Stimulated activated CD8-positive, alpha-beta memory T cell treated with anti-CD3 and anti-CD28 coated beads, Interleukin-2, amount 100 ng/mL, for 1 hour (primary cell): Measurements from ENCODE around the gene PSMD9.
"Not testable (repeated sequence)": the region's sequence is repeated elsewhere in the genome, so short reads cannot be mapped to it uniquely, and the experiment has no call there.

Source experiments
- DNase-seq, 2 donors: peaks; one replicate each; pipeline ENCODE4 v3.0.0-alpha.2; 2020; ENCODE audit warnings: low read depth in 2 of 2

Gene PSMD9

GRCh38 chr12:121921066-121921465, 32.5 kb downstream of the PSMD9 start:
- DNase-seq: no peak

GRCh38 chr12:121925358-121925695, 36.7 kb downstream of the PSMD9 start:
- no peak for DNase-seq

- no peak for DNase-seq
Measured at GRCh38 chr12:121926874-121927706, 38.5 kb downstream of the PSMD9 start.

- DNase-seq: no peak
Measured at GRCh38 chr12:121927813-121928212, 39.2 kb downstream of the PSMD9 start.

- DNase-seq: not testable (repeated sequence)
Measured at GRCh38 chr12:121929545-121929944, 41.0 kb downstream of the PSMD9 start.

GRCh38 chr12:121930862-121931261, 42.3 kb downstream of the PSMD9 start:
- DNase-seq: no peak

- no peak for DNase-seq
Measured at GRCh38 chr12:121932176-121932536, 43.6 kb downstream of the PSMD9 start.

GRCh38 chr12:121932914-121933521, 44.4 kb downstream of the PSMD9 start:
- DNase-seq: no peak

- DNase-seq: no peak
Measured at GRCh38 chr12:121933522-121934308, 45.1 kb downstream of the PSMD9 start.

- no peak for DNase-seq
Measured at GRCh38 chr12:121934309-121934664, 45.7 kb downstream of the PSMD9 start.

- no peak for DNase-seq
Measured at GRCh38 chr12:121937654-121938053, 49.1 kb downstream of the PSMD9 start.

GRCh38 chr12:121939186-121939585, 50.6 kb downstream of the PSMD9 start:
- no peak for DNase-seq

- no peak for DNase-seq
Measured at GRCh38 chr12:121939992-121940766, 51.6 kb downstream of the PSMD9 start.

GRCh38 chr12:121942145-121942718, 53.6 kb downstream of the PSMD9 start:
- no peak for DNase-seq

GRCh38 chr12:121943926-121944325, 55.3 kb downstream of the PSMD9 start:
- DNase-seq: no peak

- no peak for DNase-seq
Measured at GRCh38 chr12:121946313-121947025, 57.9 kb downstream of the PSMD9 start.

- DNase-seq: no peak
Measured at GRCh38 chr12:121947981-121948380, 59.4 kb downstream of the PSMD9 start.

- DNase-seq: no peak
Measured at GRCh38 chr12:121949648-121950397, 61.2 kb downstream of the PSMD9 start.

GRCh38 chr12:121953117-121953692, 64.6 kb downstream of the PSMD9 start:
- DNase-seq: no peak

- no peak for DNase-seq
Measured at GRCh38 chr12:121953695-121954094, 65.1 kb downstream of the PSMD9 start.
